MM.1S (cell line): Measurements from ENCODE around the gene GNAL.
"Not testable (repeated sequence)": the region's sequence is repeated elsewhere in the genome, so short reads cannot be mapped to it uniquely, and the experiment has no call there.

Experiments
- DNase-seq: peaks from one replicate; pipeline ENCODE4 v3.0.0-alpha.2; 2015
- H2AFZ ChIP-seq: fragments of 300-600 bp; sonication (generic); 2 replicates; pipeline ENCODE4 v1.6.0; 2016; ENCODE audit warnings: antibody characterized with exemption, low read length
- H3F3A ChIP-seq: fragments of 300-600 bp; sonication (generic); 2 replicates; pipeline ENCODE4 v1.6.1; 2016; ENCODE audit warnings: mild to moderate bottlenecking, antibody characterized with exemption, low read length, moderate library complexity, mixed read lengths; ENCODE audit not compliant: insufficient read depth
- H3K27ac ChIP-seq: fragments of 300-600 bp; sonication (generic); 2 replicates; pipeline ENCODE4 v1.5.1; 2016; ENCODE audit warnings: mild to moderate bottlenecking, low read length
- H3K27me3 ChIP-seq: fragments of 300-600 bp; sonication (generic); replicated peaks from 2 replicates; pipeline ENCODE4 v1.6.0; 2016; ENCODE audit warnings: low read length; ENCODE audit not compliant: insufficient read depth
- H3K36me3 ChIP-seq: fragments of 300-600 bp; sonication (generic); replicated peaks from 2 replicates; pipeline ENCODE4 v1.6.1; 2016; ENCODE audit warnings: mild to moderate bottlenecking, low read length, mixed read lengths; ENCODE audit not compliant: insufficient read depth
- H3K4me1 ChIP-seq: fragments of 300-600 bp; sonication (generic); 2 replicates; pipeline ENCODE4 v1.6.1; 2016; ENCODE audit warnings: low read length, mixed read lengths
- H3K4me2 ChIP-seq: fragments of 300-600 bp; sonication (generic); 2 replicates; pipeline ENCODE4 v1.6.0; 2016; ENCODE audit warnings: low read depth, low read length
- H3K4me3 ChIP-seq: fragments of 300-600 bp; sonication (generic); 2 replicates; pipeline ENCODE4 v1.5.1; 2016; ENCODE audit warnings: low read length, mixed read lengths
- H3K79me2 ChIP-seq: fragments of 300-600 bp; sonication (generic); 2 replicates; pipeline ENCODE4 v1.6.1; 2016; ENCODE audit warnings: mixed run types, low read length, mixed read lengths
- H3K9ac ChIP-seq: fragments of 300-600 bp; sonication (generic); 2 replicates; pipeline ENCODE4 v1.6.1; 2016; ENCODE audit warnings: low read length, mixed read lengths
- H3K9me2 ChIP-seq: fragments of 300-600 bp; sonication (generic); replicated peaks from 2 replicates; pipeline ENCODE4 v1.6.1; 2016; ENCODE audit warnings: mild to moderate bottlenecking, low read length, mixed read lengths; ENCODE audit not compliant: insufficient read depth
- H3K9me3 ChIP-seq: fragments of 300-600 bp; sonication (generic); replicated peaks from 2 replicates; pipeline ENCODE4 v1.6.1; 2016; ENCODE audit warnings: mild to moderate bottlenecking, low read length, mixed read lengths; ENCODE audit not compliant: insufficient read depth
- H4K20me1 ChIP-seq: fragments of 300-600 bp; sonication (generic); 2 replicates; pipeline ENCODE4 v1.6.1; 2016; ENCODE audit warnings: mild to moderate bottlenecking, low read length, moderate library complexity, mixed read lengths; ENCODE audit not compliant: insufficient read depth
- EZH2 ChIP-seq: fragments of 300-600 bp; sonication (generic); optimal IDR thresholded peaks from 2 replicates; pipeline ENCODE3; 2017; ENCODE audit warnings: low read depth, mild to moderate bottlenecking, antibody characterized with exemption, low read length, mixed read lengths
- EZH2phosphoT487 ChIP-seq: fragments of 300-600 bp; sonication (generic); IDR thresholded peaks from 2 replicates; pipeline ENCODE4 v1.6.1; 2018; ENCODE audit warnings: antibody characterized with exemption, low read length
- TF ChIP-seq, protein P1 (sequence below): fragments of 300-600 bp; sonication (generic); IDR thresholded peaks from 2 replicates; pipeline ENCODE4 v1.5.1; 2016; ENCODE audit warnings: antibody characterized with exemption, low read length, mixed read lengths

GNAL gene

DNA sequence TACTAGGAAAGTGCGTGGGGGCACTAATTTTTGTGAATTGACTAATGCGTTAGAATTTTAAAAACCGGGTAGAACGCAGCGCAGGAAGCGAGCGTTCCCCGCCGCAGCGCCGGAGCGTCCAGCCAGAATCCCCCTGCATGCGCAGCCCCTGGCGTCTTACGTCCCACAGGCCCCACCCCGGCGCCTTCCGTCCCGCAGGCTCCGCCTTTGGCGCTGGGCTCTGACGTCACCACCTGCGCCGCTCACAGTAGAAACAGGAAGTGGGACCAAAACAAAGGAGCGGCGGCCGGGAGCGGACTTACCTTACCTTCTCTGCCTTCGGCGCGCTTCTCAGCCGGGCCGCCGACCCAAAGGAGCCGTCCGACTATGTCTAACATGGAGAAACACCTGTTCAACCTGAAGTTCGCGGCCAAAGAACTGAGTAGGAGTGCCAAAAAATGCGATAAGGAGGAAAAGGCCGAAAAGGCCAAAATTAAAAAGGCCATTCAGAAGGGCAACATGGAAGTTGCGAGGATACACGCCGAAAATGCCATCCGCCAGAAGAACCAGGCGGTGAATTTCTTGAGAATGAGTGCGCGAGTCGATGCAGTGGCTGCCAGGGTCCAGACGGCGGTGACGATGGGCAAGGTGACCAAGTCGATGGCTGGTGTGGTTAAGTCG is 162.2 kb downstream of the GNAL start, which contains the start of gene CHMP1B:
CHMP1B (plus strand) TSS at position 268 of the 660 bp plus-strand sequence; CDS start at position 367, 99 bp downstream.
- Histone ChIP-seq H3K79me2 (peaks cover 24% of the 10 kb centered on the region), H3K4me1 (peaks cover 9% of the 10 kb centered on the region), H4K20me1 (no peaks in the 10 kb centered on the region), H2AFZ (peak within 1 kb of the TSS; percentile 89), H3F3A (peaks cover 9% of the 10 kb centered on the region), H3K9me3 (no peaks in the 10 kb centered on the region), H3K27me3 (no peaks in the 10 kb centered on the region), H3K36me3 (no peaks in the 10 kb centered on the region), H3K9me2 (no peaks in the 10 kb centered on the region), H3K27ac (peak within 1 kb of the TSS; percentile 60), H3K4me3 (peak within 1 kb of the TSS; percentile 86), H3K4me2 (peak within 1 kb of the TSS; percentile 99), H3K9ac (peak within 1 kb of the TSS; percentile 90)
- DNase-seq: peak; percentile 97
- no peak for TF ChIP-seq EZH2
- TF ChIP-seq, protein P1, sequence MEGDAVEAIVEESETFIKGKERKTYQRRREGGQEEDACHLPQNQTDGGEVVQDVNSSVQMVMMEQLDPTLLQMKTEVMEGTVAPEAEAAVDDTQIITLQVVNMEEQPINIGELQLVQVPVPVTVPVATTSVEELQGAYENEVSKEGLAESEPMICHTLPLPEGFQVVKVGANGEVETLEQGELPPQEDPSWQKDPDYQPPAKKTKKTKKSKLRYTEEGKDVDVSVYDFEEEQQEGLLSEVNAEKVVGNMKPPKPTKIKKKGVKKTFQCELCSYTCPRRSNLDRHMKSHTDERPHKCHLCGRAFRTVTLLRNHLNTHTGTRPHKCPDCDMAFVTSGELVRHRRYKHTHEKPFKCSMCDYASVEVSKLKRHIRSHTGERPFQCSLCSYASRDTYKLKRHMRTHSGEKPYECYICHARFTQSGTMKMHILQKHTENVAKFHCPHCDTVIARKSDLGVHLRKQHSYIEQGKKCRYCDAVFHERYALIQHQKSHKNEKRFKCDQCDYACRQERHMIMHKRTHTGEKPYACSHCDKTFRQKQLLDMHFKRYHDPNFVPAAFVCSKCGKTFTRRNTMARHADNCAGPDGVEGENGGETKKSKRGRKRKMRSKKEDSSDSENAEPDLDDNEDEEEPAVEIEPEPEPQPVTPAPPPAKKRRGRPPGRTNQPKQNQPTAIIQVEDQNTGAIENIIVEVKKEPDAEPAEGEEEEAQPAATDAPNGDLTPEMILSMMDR: no peak
- no peak for TF ChIP-seq EZH2phosphoT487

- Histone ChIP-seq H3F3A (peaks cover 9% of the 10 kb centered on the region), H3K9me2 (no peaks in the 10 kb centered on the region), H3K79me2 (peaks cover 24% of the 10 kb centered on the region), H3K4me3 (peak overlapping the region; percentile 86), H3K4me2 (peak overlapping the region; percentile 87), H3K36me3 (no peaks in the 10 kb centered on the region), H2AFZ (peak overlapping the region; percentile 71), H4K20me1 (no peaks in the 10 kb centered on the region), H3K9ac (peak overlapping the region; percentile 90), H3K9me3 (no peaks in the 10 kb centered on the region), H3K27ac (peak overlapping the region; percentile 60), H3K4me1 (peaks cover 9% of the 10 kb centered on the region), H3K27me3 (no peaks in the 10 kb centered on the region)
- TF ChIP-seq EZH2 (no peak), EZH2phosphoT487 (no peak)
- TF ChIP-seq, protein P1: no peak
- DNase-seq: peak; percentile 21
These were observed 162.8 kb downstream of the GNAL start for GRCh38 chr18:11851806-11852337.

- H3K9ac ChIP-seq, DNase-seq, H3K9me3 ChIP-seq, H3K9me2 ChIP-seq, H2AFZ ChIP-seq, H4K20me1 ChIP-seq, H3K4me1 ChIP-seq, H3K27me3 ChIP-seq, H3K4me2 ChIP-seq, H3F3A ChIP-seq, H3K36me3 ChIP-seq, H3K27ac ChIP-seq, H3K4me3 ChIP-seq: not testable (repeated sequence)
- H3K79me2 ChIP-seq: peaks cover 24% of the 10 kb centered on the region
These were observed 165.5 kb downstream of the GNAL start for GRCh38 chr18:11854554-11854953.
